H9 (cell line): ENCODE results near the gene MAPK14. TPM values are rescaled to one million over a fixed set of nuclear protein-coding genes. Genes with fewer than 3 reads are reported as not detected.
"Not testable (repeated sequence)": the region's sequence is repeated elsewhere in the genome, so short reads cannot be mapped to it uniquely, and the experiment has no call there.

Source experiments
- DNase-seq: peaks from one replicate; pipeline ENCODE4 v3.0.0-alpha.2; 2017
- H2AFZ ChIP-seq: one replicate; pipeline ENCODE4 v1.6.1; 2013; ENCODE audit warnings: mild to moderate bottlenecking, low read length, control low read depth, moderate library complexity
- H2AK5ac ChIP-seq: 2 replicates; pipeline ENCODE4 v1.6.1; 2013; ENCODE audit warnings: low read length, control low read depth, mixed read lengths; ENCODE audit not compliant: insufficient read length
- H2BK120ac ChIP-seq: one replicate; pipeline ENCODE4 v1.6.1; 2013; ENCODE audit warnings: low read depth, mild to moderate bottlenecking, low read length, control low read depth, inconsistent platforms; ENCODE audit not compliant: poor library complexity, severe bottlenecking
- H2BK12ac ChIP-seq: 2 replicates; pipeline ENCODE4 v1.6.1; 2013; ENCODE audit warnings: low read length, control low read depth, mixed read lengths, low read depth; ENCODE audit not compliant: insufficient read length
- H2BK15ac ChIP-seq: 2 replicates; pipeline ENCODE4 v1.6.1; 2013; ENCODE audit warnings: low read depth, low read length, control low read depth
- H2BK20ac ChIP-seq: one replicate; pipeline ENCODE4 v1.6.1; 2013; ENCODE audit warnings: low read depth, mild to moderate bottlenecking, low read length, control low read depth, inconsistent platforms; ENCODE audit not compliant: poor library complexity, severe bottlenecking
- H2BK5ac ChIP-seq: 2 replicates; pipeline ENCODE4 v1.6.1; 2013; ENCODE audit warnings: low read length, control low read depth, mixed read lengths; ENCODE audit not compliant: insufficient read length
- H3K14ac ChIP-seq: 2 replicates; pipeline ENCODE4 v1.6.1; 2013; ENCODE audit warnings: low read length, control low read depth; ENCODE audit not compliant: insufficient read depth
- H3K18ac ChIP-seq: 2 replicates; pipeline ENCODE4 v1.6.1; 2013; ENCODE audit warnings: low read depth, mild to moderate bottlenecking, mixed read lengths, low read length, control low read depth; ENCODE audit not compliant: insufficient read length
- H3K23ac ChIP-seq: 2 replicates; pipeline ENCODE4 v1.6.1; 2013; ENCODE audit warnings: low read length, control low read depth, mixed read lengths, low read depth; ENCODE audit not compliant: insufficient read length
- H3K23me2 ChIP-seq: 2 replicates; pipeline ENCODE4 v1.6.1; 2013; ENCODE audit warnings: low read depth, mild to moderate bottlenecking, mixed read lengths, low read length, control low read depth; ENCODE audit not compliant: insufficient read length, poor library complexity, severe bottlenecking
- H3K27ac ChIP-seq: 2 replicates; pipeline ENCODE4 v1.5.1; 2013; ENCODE audit warnings: low read length, control low read depth, mixed read lengths, low read depth; ENCODE audit not compliant: insufficient read length
- H3K27me3 ChIP-seq: 2 replicates; pipeline ENCODE4 v1.6.1; 2013; ENCODE audit warnings: low read length, control low read depth, inconsistent platforms; ENCODE audit not compliant: insufficient read depth
- H3K4ac ChIP-seq: 2 replicates; pipeline ENCODE4 v1.6.1; 2013; ENCODE audit warnings: low read depth, mild to moderate bottlenecking, control low read depth, inconsistent platforms, low read length, moderate library complexity
- H3K4me1 ChIP-seq: 2 replicates; pipeline ENCODE4 v1.6.1; 2013; ENCODE audit warnings: low read length, control low read depth, inconsistent platforms; ENCODE audit not compliant: insufficient read depth
- H3K4me2 ChIP-seq: 2 replicates; pipeline ENCODE4 v1.6.1; 2013; ENCODE audit warnings: low read length, control low read depth, mixed read lengths; ENCODE audit not compliant: insufficient read length, insufficient read depth
- H3K56ac ChIP-seq: 2 replicates; pipeline ENCODE4 v1.6.1; 2013; ENCODE audit warnings: low read depth, mild to moderate bottlenecking, mixed read lengths, low read length, control low read depth; ENCODE audit not compliant: insufficient read length
- H3K79me1 ChIP-seq: 2 replicates; pipeline ENCODE4 v1.6.1; 2013; ENCODE audit warnings: low read depth, mild to moderate bottlenecking, moderate library complexity, low read length, control low read depth, inconsistent platforms; ENCODE audit not compliant: insufficient read depth, poor library complexity, severe bottlenecking
- H3K79me2 ChIP-seq: 2 replicates; pipeline ENCODE4 v1.6.1; 2013; ENCODE audit warnings: low read length, control low read depth, inconsistent platforms; ENCODE audit not compliant: insufficient read depth
- H3K9ac ChIP-seq: 2 replicates; pipeline ENCODE4 v1.6.1; 2013; ENCODE audit warnings: low read length, control low read depth, mixed read lengths; ENCODE audit not compliant: insufficient read length; ENCODE audit errors: extremely low read depth
- H3K9me3 ChIP-seq: one replicate; pipeline ENCODE4 v1.6.1; 2013; ENCODE audit warnings: low read depth, low read length, inconsistent platforms; ENCODE audit not compliant: control insufficient read depth
- H3T11ph ChIP-seq: one replicate; pipeline ENCODE4 v1.6.1; 2013; ENCODE audit warnings: mild to moderate bottlenecking, low read length, control low read depth, inconsistent platforms
- H4K20me1 ChIP-seq: one replicate; pipeline ENCODE4 v1.6.1; 2013; ENCODE audit not compliant: control insufficient read depth, insufficient read length, insufficient read depth
- H4K5ac ChIP-seq: 2 replicates; pipeline ENCODE4 v1.6.1; 2013; ENCODE audit warnings: low read depth, mild to moderate bottlenecking, mixed read lengths, low read length, control low read depth; ENCODE audit not compliant: insufficient read length
- H4K8ac ChIP-seq: replicated peaks from 2 replicates; pipeline ENCODE4 v1.6.1; 2013; ENCODE audit warnings: low read length, control low read depth, mixed read lengths, low read depth; ENCODE audit not compliant: insufficient read length
- H4K91ac ChIP-seq: 2 replicates; pipeline ENCODE4 v1.6.1; 2013; ENCODE audit warnings: low read depth, mild to moderate bottlenecking, moderate library complexity, mixed read lengths, low read length, control low read depth; ENCODE audit not compliant: insufficient read length
- H3K27ac Mint-ChIP-seq, 3 experiments: 2 replicates in 2 of 3; 3 replicates in 1 of 3; pipeline ENCODE4 v1.8.0; 2020 to 2021; ENCODE audit warnings: mixed read lengths in 3 of 3, mild to moderate bottlenecking in 1 of 3, moderate library complexity in 1 of 3
- H3K27me3 Mint-ChIP-seq: 2 replicates; pipeline ENCODE4 v1.8.0; 2021; ENCODE audit warnings: low read depth, mild to moderate bottlenecking, moderate library complexity, mixed read lengths
- H3K36me3 Mint-ChIP-seq, 3 experiments: 2 replicates in 2 of 3; 3 replicates in 1 of 3; pipeline ENCODE4 v1.8.0; 2020 to 2021; ENCODE audit warnings: low read depth in 3 of 3, mixed read lengths in 3 of 3; ENCODE audit not compliant: insufficient read depth in 1 of 3
- H3K4me1 Mint-ChIP-seq, 2 experiments: 2 replicates each; pipeline ENCODE4 v1.8.0; 2020; ENCODE audit warnings: mixed read lengths in 2 of 2
- H3K4me3 Mint-ChIP-seq, 2 experiments: 2 replicates in 1 of 2; 3 replicates in 1 of 2; pipeline ENCODE4 v1.8.0; 2020 to 2021; ENCODE audit warnings: mild to moderate bottlenecking in 2 of 2, mixed read lengths in 2 of 2, moderate library complexity in 1 of 2
- H3K9me3 Mint-ChIP-seq, 2 experiments: 2 replicates in 1 of 2; 3 replicates in 1 of 2; pipeline ENCODE4 v1.8.0; 2020; ENCODE audit warnings: mild to moderate bottlenecking in 2 of 2, mixed read lengths in 2 of 2, moderate library complexity in 1 of 2
- CTCF ChIP-seq: fragments of 200-600 bp; sonication (generic); conservative IDR thresholded peaks from 3 replicates; pipeline ENCODE4 v1.8.0; 2021; ENCODE audit warnings: antibody characterized with exemption, mild to moderate bottlenecking
- WGBS: extraction: QIAGEN DNeasy Blood & Tissue Kit; methylation state at CpG from one replicate; pipeline ENCODE4 v1.1.7; 2013; ENCODE audit warnings: missing lambda C conversion rate, low lambda C conversion rate, mixed read lengths; ENCODE audit not compliant: insufficient read length; ENCODE audit errors: extremely low coverage; 5-methylcytosine and 5-hydroxymethylcytosine counted together
- total RNA-seq: library from RNA; stranded (reverse); gene quantifications from 2 replicates; pipeline ENCODE4 v1.2.1, GENCODE V29; 2021

MAPK14 gene
- total RNA-seq, 1 experiment from 2014 or later: 40.5 TPM

GRCh38 chr6:36083446-36083845, 55.8 kb downstream of the MAPK14 start:
- no peak overlapping the region for H3K27ac Mint-ChIP-seq
- no peak overlapping the region for H4K8ac ChIP-seq
- no peak overlapping the region for H3K23ac ChIP-seq
- no peaks in the 10 kb centered on the region for H3K23me2 ChIP-seq
- H4K5ac ChIP-seq: no peak overlapping the region
- no peak overlapping the region for H4K91ac ChIP-seq
- H3K9ac ChIP-seq: no peak overlapping the region
- no peak overlapping the region for H3K56ac ChIP-seq
- H4K20me1 ChIP-seq: no peaks in the 10 kb centered on the region
- no peaks in the 10 kb centered on the region for H3K27me3 ChIP-seq
- peaks cover 62 to 83% (median 82%) of the 10 kb centered on the region in 3 experiments for H3K36me3 Mint-ChIP-seq
- H3K4ac ChIP-seq: no peak overlapping the region
- H2BK20ac ChIP-seq: no peak overlapping the region
- no peak overlapping the region for H3K4me3 Mint-ChIP-seq
- no peaks in the 10 kb centered on the region for H3K4me1 ChIP-seq
- H3K9me3 Mint-ChIP-seq: peaks cover 30 to 32% of the 10 kb centered on the region in 2 experiments
- no peak overlapping the region for H2BK15ac ChIP-seq
- WGBS: no CpG with 5 or more reads among the region's 3 CpGs
- H2BK5ac ChIP-seq: no peak overlapping the region
- H3K14ac ChIP-seq: no peak overlapping the region
- H2BK120ac ChIP-seq: no peak overlapping the region
- H3K18ac ChIP-seq: no peak overlapping the region
- no peaks in the 10 kb centered on the region for H3K79me1 ChIP-seq
- DNase-seq: no peak
- no peak for TF ChIP-seq CTCF
- H3K9me3 ChIP-seq: no peaks in the 10 kb centered on the region
- no peak overlapping the region for H3K27ac ChIP-seq
- H3K27me3 Mint-ChIP-seq: no peaks in the 10 kb centered on the region
- H3K79me2 ChIP-seq: no peaks in the 10 kb centered on the region
- H2BK12ac ChIP-seq: no peak overlapping the region
- no peak overlapping the region for H2AK5ac ChIP-seq
- H3K4me2 ChIP-seq: no peak overlapping the region
- no peak overlapping the region for H2AFZ ChIP-seq
- H3T11ph ChIP-seq: no peak overlapping the region
- no peaks in the 10 kb centered on the region for H3K4me1 Mint-ChIP-seq

- not testable (repeated sequence) for H3K27ac Mint-ChIP-seq, H2BK12ac ChIP-seq, H4K91ac ChIP-seq, H3K4me2 ChIP-seq, H3K4me1 Mint-ChIP-seq, H3K4ac ChIP-seq, H3K14ac ChIP-seq, H2BK5ac ChIP-seq, H3K23me2 ChIP-seq, H2BK15ac ChIP-seq, H3K4me1 ChIP-seq, H3K9me3 ChIP-seq, H4K5ac ChIP-seq, H2BK120ac ChIP-seq, H3K79me2 ChIP-seq, H3K9ac ChIP-seq, H3K27me3 Mint-ChIP-seq, H2AK5ac ChIP-seq, H3K27me3 ChIP-seq, H3K79me1 ChIP-seq, H3K23ac ChIP-seq, H3T11ph ChIP-seq, H3K56ac ChIP-seq, H4K20me1 ChIP-seq, H3K18ac ChIP-seq, DNase-seq, H3K27ac ChIP-seq, H3K4me3 Mint-ChIP-seq, H2AFZ ChIP-seq, H4K8ac ChIP-seq, H2BK20ac ChIP-seq
- WGBS: no CpG with 5 or more reads among the region's 5 CpGs
- Mint-ChIP-seq H3K9me3 (peaks cover 16 to 18% of the 10 kb centered on the region in 2 experiments), H3K36me3 (peaks cover 25 to 59% (median 45%) of the 10 kb centered on the region in 3 experiments)
Observed at GRCh38 chr6:36088204-36088603, 60.6 kb downstream of the MAPK14 start.
